Heart left ventricle (tissue), 13 donors: Measurements from ENCODE around the gene ENTPD3.

Experiments used
- POLR2A ChIP-seq, 2 donors: fragments of 450-650 bp; IDR thresholded peaks; one replicate each; pipeline ENCODE4 v1.6.1; 2017; ENCODE audit warnings: antibody characterized with exemption in 2 of 2, mild to moderate bottlenecking in 2 of 2, moderate library complexity in 2 of 2
- TF ChIP-seq, protein P1 (sequence below), 12 donors: fragments of 200-600 bp; sonication (generic) in 4 of 12; IDR thresholded peaks; one replicate each; pipeline versions ENCODE4 v1.5.0 to v1.8.0; 2018 to 2022; ENCODE audit warnings: antibody characterized with exemption in 12 of 12, mild to moderate bottlenecking in 5 of 12
- donor health status: ischemic (EF 13 %, LVEDD 7.1; RV severe dilation, severe dysfunction).
- donor health status: DM: no; HTN: yes; CAD: no.
- donor health status: DM: no; HTN: no; CAD: no.
- donor health status: ischemic (EF 25% LVEDD 6.9; RV normal size, moderate dysfunction).
- donor health status: ischemic (EF 25% LVEDD 5.7; RV mildly dilated, moderate dysfunction).
- donor health status: ischemic (EF 35%, LVEDD 5.7; RV mildly dilated, moderate dysfunction).
- donor health status: nonischemic (EF 11% LVEDD 7.7; RV severe dilation, severe dysfunction).
- donor health status: DM: yes; HTN: yes; CAD: no.
- donor health status: PGD.
- donor health status: ischemic (EF 29% LVEDD 5.4; RV normal size, mild dysfunction).
- donor health status: nonischemic (EF 23%, LVEDD 6.1; RV moderate dilation, normal function).

DNA sequence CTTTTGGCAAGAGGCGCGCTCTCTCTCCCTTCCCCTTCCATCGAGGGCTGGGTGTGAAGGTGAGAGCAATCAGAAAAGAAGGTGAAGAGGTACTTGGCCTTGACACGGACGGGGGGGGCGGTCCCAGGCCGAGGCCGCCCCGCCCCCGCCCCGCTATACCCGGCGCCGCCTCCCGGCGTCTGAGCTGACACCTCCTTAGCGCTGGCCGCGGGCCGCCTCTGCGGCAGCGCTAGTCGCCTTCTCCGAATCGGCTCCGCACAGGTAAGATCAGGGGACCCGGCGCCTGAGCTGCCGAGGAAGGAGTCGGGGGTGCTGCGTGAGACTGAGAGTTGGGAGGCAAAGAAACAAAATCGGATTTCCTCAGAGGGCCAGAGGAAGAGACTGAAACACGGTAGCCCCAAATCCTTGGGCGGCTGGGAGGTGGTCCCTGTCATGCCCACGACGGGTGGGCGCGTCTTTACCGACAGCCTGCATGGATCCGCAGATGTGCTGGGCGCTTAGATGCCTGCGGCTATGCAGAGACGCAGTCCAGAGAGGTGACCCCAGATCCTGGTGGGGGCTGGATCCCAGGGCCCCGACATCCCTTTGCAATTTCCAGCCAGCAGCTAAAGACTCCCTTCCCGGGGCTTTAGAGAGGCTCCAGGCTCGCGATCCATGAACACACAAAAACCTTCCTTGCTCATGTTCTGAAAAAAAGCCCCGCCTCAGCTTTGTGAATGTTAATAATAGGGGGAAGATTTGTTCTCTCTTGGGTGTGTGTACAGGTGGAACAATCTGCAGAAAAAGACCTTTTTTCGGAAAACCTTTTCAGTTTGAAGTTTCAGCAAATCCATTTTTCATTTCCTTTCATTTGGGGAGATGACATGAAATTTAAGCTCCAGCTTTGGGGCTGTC, at the start of gene ENTPD3:
- TF ChIP-seq, protein P1, sequence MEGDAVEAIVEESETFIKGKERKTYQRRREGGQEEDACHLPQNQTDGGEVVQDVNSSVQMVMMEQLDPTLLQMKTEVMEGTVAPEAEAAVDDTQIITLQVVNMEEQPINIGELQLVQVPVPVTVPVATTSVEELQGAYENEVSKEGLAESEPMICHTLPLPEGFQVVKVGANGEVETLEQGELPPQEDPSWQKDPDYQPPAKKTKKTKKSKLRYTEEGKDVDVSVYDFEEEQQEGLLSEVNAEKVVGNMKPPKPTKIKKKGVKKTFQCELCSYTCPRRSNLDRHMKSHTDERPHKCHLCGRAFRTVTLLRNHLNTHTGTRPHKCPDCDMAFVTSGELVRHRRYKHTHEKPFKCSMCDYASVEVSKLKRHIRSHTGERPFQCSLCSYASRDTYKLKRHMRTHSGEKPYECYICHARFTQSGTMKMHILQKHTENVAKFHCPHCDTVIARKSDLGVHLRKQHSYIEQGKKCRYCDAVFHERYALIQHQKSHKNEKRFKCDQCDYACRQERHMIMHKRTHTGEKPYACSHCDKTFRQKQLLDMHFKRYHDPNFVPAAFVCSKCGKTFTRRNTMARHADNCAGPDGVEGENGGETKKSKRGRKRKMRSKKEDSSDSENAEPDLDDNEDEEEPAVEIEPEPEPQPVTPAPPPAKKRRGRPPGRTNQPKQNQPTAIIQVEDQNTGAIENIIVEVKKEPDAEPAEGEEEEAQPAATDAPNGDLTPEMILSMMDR (IDR thresholded peaks at IDR 0.05): no peak
- TF ChIP-seq POLR2A (IDR thresholded peaks at IDR 0.05): no peak
